Ishikawa (cell line): ENCODE data around the gene PABPN1L.
A peak's percentile ranks its signal among the peaks of the same experiment; 100 is the strongest.

Experiments
- CEBPB ChIP-seq: IDR thresholded peaks from 2 replicates; pipeline ENCODE4 v1.6.1; 2012
- CREB1 ChIP-seq: IDR thresholded peaks from 2 replicates; pipeline ENCODE4 v1.6.1; 2012; ENCODE audit warnings: low read depth
- EGR1 ChIP-seq: IDR thresholded peaks from 2 replicates; pipeline ENCODE4 v1.6.1; 2012
- EP300 ChIP-seq: IDR thresholded peaks from 2 replicates; pipeline ENCODE4 v1.6.1; 2012; ENCODE audit warnings: borderline replicate concordance
- FOXM1 ChIP-seq: IDR thresholded peaks from 2 replicates; pipeline ENCODE4 v1.6.1; 2012; ENCODE audit warnings: low read depth, borderline replicate concordance
- MAX ChIP-seq: IDR thresholded peaks from 2 replicates; pipeline ENCODE4 v1.6.1; 2012
- NFIC ChIP-seq: IDR thresholded peaks from 2 replicates; pipeline ENCODE4 v1.6.1; 2012
- RAD21 ChIP-seq: IDR thresholded peaks from 2 replicates; pipeline ENCODE4 v1.6.1; 2012; ENCODE audit warnings: low read depth
- REST ChIP-seq: IDR thresholded peaks from 2 replicates; pipeline ENCODE4 v1.6.1; 2012; ENCODE audit warnings: low read depth, mild to moderate bottlenecking
- TAF1 ChIP-seq: IDR thresholded peaks from 2 replicates; pipeline ENCODE4 v1.6.1; 2012; ENCODE audit warnings: low read depth, mild to moderate bottlenecking
- TCF12 ChIP-seq: IDR thresholded peaks from 2 replicates; pipeline ENCODE4 v1.6.1; 2012; ENCODE audit warnings: low read depth
- TEAD4 ChIP-seq: IDR thresholded peaks from 2 replicates; pipeline ENCODE4 v1.6.1; 2012
- USF1 ChIP-seq: IDR thresholded peaks from 2 replicates; pipeline ENCODE4 v1.6.1; 2012
- YY1 ChIP-seq: IDR thresholded peaks from 2 replicates; pipeline ENCODE4 v1.6.1; 2012; ENCODE audit warnings: low read depth
- ZBTB7A ChIP-seq: IDR thresholded peaks from 2 replicates; pipeline ENCODE4 v1.6.1; 2012; ENCODE audit warnings: low read depth

Gene PABPN1L

GRCh38 chr16:88857728-88858339 lies 8.6 kb downstream of the PABPN1L start:
- TF ChIP-seq TEAD4 (no peak), TCF12 (no peak), EP300 (no peak), RAD21 (peak; percentile 40), ZBTB7A (no peak), CEBPB (no peak)

- TF ChIP-seq REST (no peak), TCF12 (0 out of 2 replicates have a peak, but pooled peaks have one; percentile 22), NFIC (peak; percentile 88), YY1 (peak; percentile 98), MAX (peak; percentile 86), USF1 (peak; percentile 99), TAF1 (peak; percentile 98), ZBTB7A (peak; percentile 62), EP300 (0 out of 2 replicates have a peak, but pooled peaks have one; percentile 12), CREB1 (no peak), TEAD4 (no peak), EGR1 (no peak), CEBPB (no peak)
These were observed 9.4 kb downstream of the PABPN1L start, which contains the start of the genes GALNS and TRAPPC2L for GRCh38 chr16:88856828-88857727. TSS of gene GALNS (minus strand) at chr16:88856947. CDS start at chr16:88856877, 70 bp downstream. TSS of gene TRAPPC2L (plus strand) at chr16:88857127. CDS start at chr16:88857151, 24 bp downstream.

- no peak for TF ChIP-seq CREB1
- TF ChIP-seq MAX: no peak
- TF ChIP-seq EP300: no peak
- no peak for TF ChIP-seq EGR1
- TF ChIP-seq TEAD4: no peak
- no peak for TF ChIP-seq RAD21
- no peak for TF ChIP-seq NFIC
These were observed 10.2 kb downstream of the PABPN1L start for GRCh38 chr16:88856122-88856827.

- TF ChIP-seq YY1: no peak
- TF ChIP-seq CREB1: no peak
- TF ChIP-seq USF1: no peak
- no peak for TF ChIP-seq EGR1
These were observed 10.7 kb downstream of the PABPN1L start for GRCh38 chr16:88855736-88856121.

GRCh38 chr16:88855176-88855575 lies 11.3 kb downstream of the PABPN1L start:
- no peak for TF ChIP-seq NFIC
- no peak for TF ChIP-seq YY1
- TF ChIP-seq TAF1: no peak
- no peak for TF ChIP-seq EP300
- TF ChIP-seq REST: no peak
- no peak for TF ChIP-seq FOXM1
- no peak for TF ChIP-seq CREB1
- no peak for TF ChIP-seq CEBPB
- no peak for TF ChIP-seq TEAD4
- no peak for TF ChIP-seq RAD21
- TF ChIP-seq TCF12: no peak
- TF ChIP-seq ZBTB7A: no peak
- TF ChIP-seq USF1: no peak
- no peak for TF ChIP-seq MAX
- TF ChIP-seq EGR1: no peak
